ENCODE measurements around the gene SNCB.

GRCh38 chr5:176665517-176665916 is 35.2 kb upstream of the SNCB start:
- TF ChIP-seq MAX (IDR thresholded peaks at IDR 0.05) (no peak), EGR1 (IDR thresholded peaks at IDR 0.05) (no peak), CEBPB (IDR thresholded peaks at IDR 0.05) (no peak), CREB1 (IDR thresholded peaks at IDR 0.05; ENCODE audit: low read depth) (no peak), TCF12 (IDR thresholded peaks at IDR 0.05; ENCODE audit: low read depth) (no peak), REST (IDR thresholded peaks at IDR 0.05; ENCODE audit: low read depth) (no peak), TEAD4 (IDR thresholded peaks at IDR 0.05) (no peak), EP300 (IDR thresholded peaks at IDR 0.05; ENCODE audit: borderline replicate concordance) (no peak), RAD21 (IDR thresholded peaks at IDR 0.05; ENCODE audit: low read depth) (no peak), TAF1 (IDR thresholded peaks at IDR 0.05; ENCODE audit: low read depth) (no peak), USF1 (IDR thresholded peaks at IDR 0.05) (no peak), NFIC (IDR thresholded peaks at IDR 0.05) (no peak)
